GM12878 (cell line): ENCODE data around the gene PRPF6.

Source experiments
- CHD1 ChIP-seq: IDR thresholded peaks from 2 replicates; pipeline ENCODE4 v1.6.1; 2012; ENCODE audit warnings: low read depth, low read length, improper control_type of control experiment
- CHD4 ChIP-seq: fragments of 200-600 bp; sonication (generic); IDR thresholded peaks from 2 replicates; pipeline ENCODE4 v1.6.1; 2016; ENCODE audit warnings: mild to moderate bottlenecking
- CTCF ChIP-seq, 3 experiments: IDR thresholded peaks in 2 of 3; conservative IDR thresholded peaks in 1 of 3; 2 replicates each; pipeline ENCODE4 v1.5.1; 2011; ENCODE audit warnings: low read depth in 3 of 3, low read length in 3 of 3, mild to moderate bottlenecking in 3 of 3, control low read depth in 2 of 3, moderate library complexity in 2 of 3, inconsistent platforms in 1 of 3, mixed read lengths in 1 of 3; ENCODE audit not compliant: control insufficient read depth in 2 of 3, insufficient read depth in 1 of 3; ENCODE audit errors: extremely low read depth in 1 of 3
- MLLT1 ChIP-seq: fragments of 450-650 bp; IDR thresholded peaks from 2 replicates; pipeline ENCODE4 v1.6.1; 2016; ENCODE audit warnings: mild to moderate bottlenecking
- NR2C1 ChIP-seq: fragments of 450-650 bp; IDR thresholded peaks from 2 replicates; pipeline ENCODE4 v1.6.1; 2017; ENCODE audit warnings: antibody characterized with exemption, mild to moderate bottlenecking, moderate library complexity
- POLR2A ChIP-seq: IDR thresholded peaks from 2 replicates; pipeline ENCODE4 v1.6.1; 2011; ENCODE audit warnings: low read depth, mild to moderate bottlenecking, low read length
- SMAD1 ChIP-seq: fragments of 450-650 bp; IDR thresholded peaks from 2 replicates; pipeline ENCODE4 v1.6.1; 2018; ENCODE audit warnings: mild to moderate bottlenecking, low read depth; ENCODE audit not compliant: partially characterized antibody
- SMC3 ChIP-seq: IDR thresholded peaks from 2 replicates; pipeline ENCODE4 v1.6.1; 2011; ENCODE audit warnings: low read length, improper control_type of control experiment, borderline replicate concordance
- SP1 ChIP-seq: IDR thresholded peaks from one replicate; pipeline ENCODE4 v1.6.1; 2011; ENCODE audit warnings: low read depth, low read length
- USF1 ChIP-seq: IDR thresholded peaks from 2 replicates; pipeline ENCODE4 v1.6.1; 2011; ENCODE audit warnings: borderline replicate concordance, low read depth, mild to moderate bottlenecking, moderate library complexity, mixed read lengths, low read length; ENCODE audit not compliant: insufficient read depth; ENCODE audit errors: extremely low read length
- USF2 ChIP-seq: IDR thresholded peaks from 2 replicates; pipeline ENCODE4 v1.6.1; 2011; ENCODE audit warnings: low read depth, low read length, improper control_type of control experiment, borderline replicate concordance

- TF ChIP-seq MLLT1 (no peak), POLR2A (peak; percentile 49), CHD4 (no peak), CHD1 (no peak), NR2C1 (no peak), SMAD1 (no peak), CTCF (IDR thresholded peaks at IDR 0.05 in 2 of 3, conservative IDR thresholded peaks at IDR 0.05 in 1 of 3; ENCODE audit: control insufficient read depth in 2 of 3, extremely low read depth in 1 of 3, insufficient read depth in 1 of 3, low read depth in 3 of 3, low read length in 3 of 3) (no peak), SP1 (no peak), USF2 (no peak), SMC3 (no peak), USF1 (no peak)
Observed at GRCh38 chr20:64023361-64024140, 42.6 kb downstream of the PRPF6 start.
